NCI-H1105 (cell line): ENCODE results near the gene MCRS1.
A peak's percentile ranks its signal among the peaks of the same experiment; 100 is the strongest.

Experiments used
- DNase-seq: peaks from one replicate; lab custom pipeline; 2025; lab: John Stamatoyannopoulos, UW

Gene MCRS1

GRCh38 chr12:49582201-49582600 is 14.3 kb upstream of the MCRS1 start:
- DNase-seq = no peak

DNA sequence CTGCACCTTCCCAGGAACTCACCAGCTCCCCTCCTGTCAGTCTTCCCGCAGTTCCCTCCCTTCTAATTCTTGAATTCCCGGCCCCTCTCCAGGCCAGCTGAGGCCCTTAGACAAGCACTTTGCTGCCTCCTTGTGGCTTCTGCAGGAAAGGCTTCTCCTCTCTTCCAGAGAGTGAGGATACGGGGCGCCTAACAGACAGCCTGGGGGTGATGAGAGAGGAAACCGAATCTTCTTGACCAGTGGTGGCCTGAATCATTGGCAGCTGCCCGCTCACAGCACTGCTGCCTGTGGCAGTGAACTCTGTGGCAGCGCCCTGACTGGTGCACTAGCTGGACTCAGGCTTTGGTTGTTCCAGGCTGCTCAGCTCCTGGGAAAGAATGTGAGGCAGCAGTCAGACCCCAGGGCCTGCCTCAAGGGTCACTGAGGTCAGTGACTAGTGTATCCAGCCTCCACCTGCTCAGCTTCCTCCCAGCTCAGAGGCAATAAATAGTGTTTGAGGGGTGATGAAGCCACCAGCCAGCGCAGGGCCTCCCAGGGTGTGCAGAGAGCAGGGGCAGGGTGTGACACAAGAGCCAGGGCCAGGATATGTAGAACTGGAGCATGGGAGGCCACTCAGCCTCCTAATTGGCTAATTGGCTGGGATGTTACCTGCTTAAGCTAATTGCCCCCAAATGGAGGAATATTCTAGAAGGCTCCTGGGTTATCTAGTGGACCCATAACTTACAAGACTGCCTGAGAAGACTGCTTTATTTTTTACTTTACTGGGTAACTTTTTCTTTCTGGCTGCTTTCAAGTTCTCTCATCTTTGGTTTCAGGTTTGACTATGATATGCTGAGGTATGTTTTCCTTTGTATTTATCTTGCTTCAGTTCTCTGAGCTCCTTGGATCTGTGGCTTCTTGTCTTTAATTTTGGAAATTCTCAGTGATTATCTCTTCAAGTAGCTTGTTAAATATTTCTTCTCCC is 12.9 kb upstream of the MCRS1 start:
- DNase-seq = peak; percentile 52

DNA sequence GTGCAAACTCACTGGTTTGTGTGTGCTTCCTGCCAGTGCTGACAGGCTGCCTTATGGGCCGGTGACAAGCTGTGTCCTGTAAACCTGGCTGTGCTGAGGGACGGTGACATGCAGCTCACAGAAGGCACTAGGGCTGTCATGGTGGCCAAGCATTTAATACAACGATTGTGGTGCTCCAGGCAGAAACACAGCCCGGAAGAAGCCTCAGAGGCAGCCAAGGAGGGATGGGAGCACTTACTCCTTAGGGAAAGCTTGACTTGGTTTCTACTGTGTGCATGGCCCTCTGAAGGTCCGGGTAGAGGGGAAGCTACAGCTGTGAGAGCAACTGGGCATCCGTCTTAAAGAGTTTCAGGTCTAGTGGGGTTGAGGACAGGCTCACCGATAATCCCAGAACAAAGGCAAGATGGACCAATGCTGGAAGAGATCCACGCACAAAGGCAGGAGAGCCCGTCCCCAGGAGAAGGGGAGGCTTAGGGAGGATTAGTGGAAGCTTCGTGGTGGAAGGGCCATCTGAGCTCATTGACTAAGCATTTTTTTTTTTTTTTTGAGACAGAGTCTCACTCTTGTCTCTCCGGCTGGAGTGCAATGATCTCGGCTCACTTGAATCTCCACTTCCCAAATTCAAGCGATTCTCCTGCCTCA is 10.7 kb upstream of the MCRS1 start:
- DNase-seq = no peak

- DNase-seq = no peak
Measured at GRCh38 chr12:49577589-49578315, 9.8 kb upstream of the MCRS1 start.

- no peak for DNase-seq
Measured at GRCh38 chr12:49568442-49569162, 660 bp upstream of the MCRS1 start.

DNA sequence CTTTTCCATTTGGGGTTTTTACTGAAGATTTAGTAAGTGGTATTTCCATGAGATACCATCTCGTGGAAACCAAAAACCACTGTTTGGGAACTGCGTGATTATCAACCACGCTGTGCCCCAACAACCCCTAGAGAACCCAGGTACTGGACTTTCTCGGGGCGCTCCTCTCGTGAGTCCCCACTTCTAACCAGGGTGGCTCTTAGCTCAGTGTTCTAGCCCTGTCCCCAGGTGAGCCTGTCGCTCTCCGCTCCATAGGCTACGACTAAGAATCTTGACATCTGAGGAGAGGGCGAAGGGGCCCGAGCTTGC is 686 bp downstream of the MCRS1 start:
- DNase-seq = no peak

- no peak for DNase-seq
Measured at GRCh38 chr12:49566361-49566760, 1.6 kb downstream of the MCRS1 start.

- DNase-seq = no peak
Measured at GRCh38 chr12:49565406-49566265, 2.3 kb downstream of the MCRS1 start.

GRCh38 chr12:49564686-49565405 is 3.1 kb downstream of the MCRS1 start:
- DNase-seq = no peak

DNA sequence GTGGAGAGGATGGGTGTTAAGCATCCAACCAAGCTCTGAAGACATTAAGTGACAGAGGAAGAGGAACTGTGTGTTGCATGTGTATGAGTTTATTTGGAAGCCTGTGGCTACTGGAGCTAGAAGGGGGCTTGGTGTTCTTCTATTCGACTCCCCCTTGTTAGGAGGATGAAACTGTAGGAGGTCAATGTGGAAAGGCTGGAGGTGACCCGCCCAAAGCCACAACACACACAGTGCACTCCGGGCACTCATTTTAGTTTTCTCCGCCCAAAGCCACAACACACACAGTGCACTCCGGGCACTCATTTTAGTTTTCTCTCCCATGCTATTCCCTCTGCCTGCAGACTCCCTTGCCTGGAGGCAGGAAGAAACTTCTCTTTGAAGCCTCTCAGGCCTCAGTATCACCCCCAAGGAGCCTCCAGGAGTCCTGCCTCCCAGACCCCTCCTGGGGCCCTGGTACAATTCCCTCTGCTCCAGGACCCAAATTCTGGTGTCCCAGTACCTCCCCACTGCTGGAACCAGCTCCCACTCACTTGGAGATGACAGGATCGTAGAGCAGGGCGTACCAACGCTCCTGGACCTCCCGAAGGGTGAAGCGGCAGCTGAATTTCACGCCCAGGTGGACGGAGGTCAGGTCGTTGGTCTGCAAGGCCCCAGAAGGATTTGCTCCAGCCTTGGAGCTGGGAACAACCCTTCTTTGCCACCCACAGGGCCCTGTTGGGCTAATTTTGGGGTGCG is 3.8 kb downstream of the MCRS1 start:
- DNase-seq = no peak

GRCh38 chr12:49562831-49563230 is 5.1 kb downstream of the MCRS1 start:
- DNase-seq = no peak

DNA sequence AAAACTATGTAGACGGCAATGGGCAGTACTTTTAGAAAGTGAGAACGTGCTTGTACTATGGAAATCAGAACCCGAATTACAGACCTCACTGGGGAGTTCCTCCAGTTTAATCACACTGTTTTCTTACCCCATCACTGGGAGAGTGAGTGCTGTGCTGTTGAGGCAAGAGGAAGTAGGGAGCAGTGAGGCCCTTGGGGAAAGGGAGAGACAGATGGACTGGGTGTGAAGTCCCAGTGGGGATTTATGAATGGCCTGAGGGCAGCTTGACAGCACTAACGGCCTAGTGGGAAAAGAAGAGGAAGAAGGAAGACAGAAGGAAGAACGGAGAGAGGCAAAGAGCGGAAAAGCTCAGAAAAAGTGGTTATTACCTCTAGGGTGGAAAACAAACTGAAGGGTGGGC is 5.7 kb downstream of the MCRS1 start:
- DNase-seq = no peak

DNA sequence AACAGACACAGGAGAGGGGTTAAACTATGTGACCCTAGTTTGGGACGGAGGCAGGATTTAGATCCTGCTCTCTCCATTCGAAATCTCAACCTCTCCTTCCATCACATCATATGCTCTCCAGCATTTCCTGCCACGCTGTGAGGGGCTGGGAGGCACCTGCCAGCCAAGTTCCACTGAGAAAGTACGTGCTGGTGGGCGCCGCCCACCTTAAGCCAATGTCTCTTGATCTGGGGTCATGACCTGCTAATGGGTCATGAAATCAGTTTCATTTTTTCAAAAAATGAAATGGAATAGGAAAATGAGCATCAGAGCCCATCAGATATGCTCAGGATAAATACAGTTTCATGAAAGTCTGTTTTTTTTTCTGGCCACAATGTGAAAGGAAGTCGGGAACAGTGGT is 7.2 kb downstream of the MCRS1 start:
- no peak for DNase-seq

GRCh38 chr12:49559011-49559675 is 8.8 kb downstream of the MCRS1 start:
- DNase-seq = no peak

DNA sequence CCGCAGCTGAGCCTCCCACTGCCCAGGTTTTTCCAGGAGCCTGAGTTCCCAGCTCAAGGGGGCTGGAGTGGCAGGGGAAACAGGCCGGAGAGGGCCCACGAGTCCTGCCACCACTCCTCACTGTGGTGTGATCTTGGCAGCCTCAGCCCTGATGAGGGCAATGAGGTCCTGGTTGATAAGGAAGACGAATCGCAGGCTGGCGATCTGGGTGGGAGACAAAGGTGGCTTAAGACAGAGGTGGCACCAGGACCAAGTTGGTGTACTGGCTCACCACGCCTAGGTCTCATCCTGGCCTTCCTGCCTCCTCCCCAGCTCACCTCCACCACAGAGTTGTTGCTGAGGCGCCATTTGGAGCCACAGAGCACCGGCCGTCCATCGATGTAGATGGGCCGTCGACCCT is 9.4 kb downstream of the MCRS1 start:
- no peak for DNase-seq

DNA sequence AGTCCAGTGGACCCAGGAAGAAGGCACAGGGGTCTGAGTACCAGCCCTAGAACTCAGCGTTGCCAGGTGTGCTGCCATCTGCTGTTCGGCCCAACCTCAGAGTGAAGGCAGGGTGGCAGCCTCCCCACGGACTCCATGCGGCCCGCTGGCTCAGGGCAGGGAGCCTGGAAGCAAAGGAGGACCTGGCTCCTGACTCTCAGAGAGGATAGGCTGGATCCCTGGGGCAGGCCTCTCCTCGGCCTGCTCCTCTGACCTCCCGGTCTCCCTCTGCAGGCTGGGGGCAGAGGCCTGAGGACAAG is 10.1 kb downstream of the MCRS1 start:
- no peak for DNase-seq

- no peak for DNase-seq
Measured at GRCh38 chr12:49557187-49557916, 10.6 kb downstream of the MCRS1 start.

DNA sequence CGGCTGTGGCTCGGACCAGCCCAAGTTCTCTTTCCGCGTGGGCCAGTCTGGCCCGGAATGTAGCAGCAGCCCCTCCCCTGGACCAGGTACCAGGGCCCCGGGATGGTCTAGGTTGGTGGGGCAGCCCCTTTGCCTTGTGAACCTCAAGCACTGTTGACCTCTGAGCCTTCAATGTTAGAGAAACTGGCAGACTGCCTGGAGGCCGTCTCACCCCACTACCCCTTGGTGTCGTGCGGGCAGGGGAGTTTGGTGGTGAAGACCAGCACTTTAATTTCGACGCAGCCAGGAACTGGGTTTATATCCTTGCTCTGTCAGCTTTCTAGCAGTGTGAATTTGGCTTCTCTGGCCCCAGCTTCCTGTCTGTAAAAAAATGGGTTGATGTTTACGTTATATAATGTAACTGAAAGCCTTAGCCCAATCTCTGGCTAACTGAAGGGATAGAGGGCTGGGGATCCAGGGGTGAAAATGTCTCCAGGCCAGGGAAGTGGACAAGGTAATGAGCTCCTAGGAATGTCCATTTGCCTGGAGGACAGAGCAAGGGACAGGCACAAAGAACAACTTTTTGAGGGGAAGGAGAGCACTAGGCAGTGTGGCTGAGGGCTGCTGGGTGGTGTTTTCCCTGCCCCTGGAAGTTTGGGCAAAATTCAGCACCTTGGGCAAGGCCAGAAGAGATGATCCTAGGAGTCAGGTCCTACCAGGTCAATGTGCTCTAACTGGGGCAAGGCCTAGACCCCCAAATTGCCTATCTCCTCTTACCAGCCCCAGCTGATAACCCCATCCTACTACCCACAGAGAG is 11.4 kb downstream of the MCRS1 start:
- DNase-seq = no peak
